HG03066 (cell line): ENCODE measurements around the gene MLPH.
"Not testable (repeated sequence)": the region's sequence is repeated elsewhere in the genome, so short reads cannot be mapped to it uniquely, and the experiment has no call there.

ENCODE experiments used
- ATAC-seq: cut with Tn5 transposase; IDR thresholded peaks from one replicate; pipeline ENCODE4 v1.9.1; 2021; ENCODE audit warnings: low read depth; ENCODE audit not compliant: unreplicated experiment

Gene MLPH

GRCh38 chr2:237595829-237596519, 108.9 kb downstream of the MLPH start:
- not testable (repeated sequence) for ATAC-seq

GRCh38 chr2:237596520-237597195, 109.6 kb downstream of the MLPH start:
- no peak for ATAC-seq

GRCh38 chr2:237597196-237598145, 110.4 kb downstream of the MLPH start:
- no peak for ATAC-seq

GRCh38 chr2:237598468-237599208, 111.6 kb downstream of the MLPH start:
- ATAC-seq, result no peak

GRCh38 chr2:237599465-237600110, 112.5 kb downstream of the MLPH start:
- ATAC-seq, result no peak

GRCh38 chr2:237600205-237600846, 113.3 kb downstream of the MLPH start:
- ATAC-seq, result no peak

GRCh38 chr2:237601453-237602116, 114.5 kb downstream of the MLPH start:
- no peak for ATAC-seq

DNA sequence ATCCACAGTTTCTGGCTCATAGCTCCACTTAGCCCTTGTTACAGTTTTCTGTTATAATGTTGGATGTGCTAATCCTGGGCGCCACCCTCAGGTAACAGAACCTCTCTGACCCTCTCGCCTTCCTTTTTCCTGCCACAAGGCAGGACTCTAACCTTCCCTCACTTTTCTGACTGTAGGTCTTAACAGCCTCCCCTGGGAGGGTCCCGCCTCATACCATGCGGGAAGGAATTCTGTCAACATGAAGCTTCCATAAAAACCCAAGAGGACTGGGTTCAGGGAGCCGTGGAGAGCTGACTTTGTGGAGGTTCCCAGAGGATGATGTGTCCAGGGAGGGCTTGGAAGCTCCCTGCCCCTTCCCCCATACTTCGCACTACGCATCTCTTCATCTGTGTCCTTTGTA, 115.4 kb downstream of the MLPH start:
- ATAC-seq, result no peak

GRCh38 chr2:237603049-237603717, 116.1 kb downstream of the MLPH start:
- ATAC-seq, result no peak

- ATAC-seq, result no peak
These were observed 116.8 kb downstream of the MLPH start for GRCh38 chr2:237603718-237604362.

DNA sequence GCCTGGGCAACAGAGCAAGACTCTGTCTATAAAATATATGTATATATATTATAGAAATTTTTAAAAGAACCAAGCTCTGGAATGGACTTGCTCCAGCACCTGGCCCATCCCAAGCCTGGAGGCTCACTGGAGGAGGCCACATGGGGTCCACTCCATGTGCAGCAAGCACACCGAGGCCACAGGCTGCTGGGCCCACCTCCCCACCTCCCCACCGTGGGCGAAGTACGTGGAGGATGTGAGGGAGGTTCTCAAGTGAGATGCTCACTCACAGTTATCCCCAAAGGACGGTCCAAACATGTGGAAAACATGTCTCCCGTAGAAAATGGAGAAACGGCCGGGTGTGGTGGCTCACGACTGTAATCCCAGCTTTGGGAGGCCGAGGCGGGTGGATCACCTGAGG, 117.3 kb downstream of the MLPH start:
- ATAC-seq, result no peak
